GM18858 (cell line): ENCODE results near the gene LZTR1.

ENCODE experiments used
- ATAC-seq: cut with Tn5 transposase; IDR thresholded peaks from one replicate; pipeline ENCODE4 v1.9.1; 2021; ENCODE audit not compliant: unreplicated experiment

Gene LZTR1

DNA sequence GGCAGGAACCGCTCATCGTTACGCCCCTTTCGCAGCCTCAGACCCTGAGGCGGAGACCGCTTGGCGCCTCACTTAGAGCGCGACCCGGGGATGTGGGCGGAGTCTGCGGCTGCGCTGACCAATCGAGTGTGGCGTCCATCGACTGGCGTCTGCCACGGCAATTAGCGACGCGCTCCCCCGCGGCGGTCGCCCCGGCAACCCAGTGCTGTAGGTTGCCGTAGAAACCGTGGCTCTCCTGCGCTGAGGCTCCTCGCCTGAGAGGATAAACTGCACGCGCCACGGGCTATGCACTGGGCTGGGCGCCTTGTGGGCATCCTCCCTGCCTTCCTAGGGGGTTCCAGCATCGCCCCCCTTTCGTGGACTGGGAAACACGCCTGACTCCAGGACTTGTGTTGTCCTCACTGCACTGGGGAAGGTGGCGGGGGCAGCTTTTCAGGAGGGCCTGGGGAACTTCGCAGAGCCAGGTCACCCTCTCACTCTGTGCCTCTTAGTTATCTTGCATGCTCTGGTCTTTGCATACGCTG lies 32.2 kb downstream of the LZTR1 start:
- ATAC-seq = peak; percentile 83

GRCh38 chr22:21014726-21015465 lies 32.8 kb downstream of the LZTR1 start, which contains the start of gene P2RX6:
Gene P2RX6 (plus strand): TSS chr22:21015165. CDS start chr22:21015175, 10 bp downstream.
- no peak for ATAC-seq

DNA sequence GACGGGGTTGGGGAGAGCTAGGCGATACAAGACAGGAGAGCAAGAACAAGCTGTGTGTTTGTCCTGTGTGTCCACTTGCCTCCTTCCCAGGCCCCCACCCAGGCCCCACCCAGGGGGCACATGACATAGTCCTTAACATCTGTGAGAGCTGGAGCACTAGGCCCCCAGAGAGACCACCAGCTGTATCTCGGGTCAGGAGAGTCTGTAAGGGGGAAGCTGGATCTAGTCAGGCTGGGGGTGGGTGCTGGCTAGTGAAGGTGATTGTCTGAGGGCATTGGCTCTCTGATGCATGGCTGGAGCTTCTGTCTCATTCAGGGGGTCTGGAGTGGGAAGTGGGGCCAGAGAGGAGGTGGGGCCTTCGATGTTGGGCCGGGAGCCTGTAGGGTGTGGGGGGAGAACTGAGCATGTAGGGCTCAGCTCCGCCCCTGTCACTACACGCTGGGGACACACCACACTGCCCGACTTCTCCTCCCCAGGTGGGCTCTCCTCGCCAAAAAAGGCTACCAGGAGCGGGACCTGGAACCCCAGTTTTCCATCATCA lies 33.4 kb downstream of the LZTR1 start:
- ATAC-seq = no peak

GRCh38 chr22:21016644-21017420 lies 34.7 kb downstream of the LZTR1 start:
- no peak for ATAC-seq

GRCh38 chr22:21018314-21018713 lies 36.2 kb downstream of the LZTR1 start:
- ATAC-seq = no peak

- no peak for ATAC-seq
These were observed 38.8 kb downstream of the LZTR1 start for GRCh38 chr22:21020802-21021429.

DNA sequence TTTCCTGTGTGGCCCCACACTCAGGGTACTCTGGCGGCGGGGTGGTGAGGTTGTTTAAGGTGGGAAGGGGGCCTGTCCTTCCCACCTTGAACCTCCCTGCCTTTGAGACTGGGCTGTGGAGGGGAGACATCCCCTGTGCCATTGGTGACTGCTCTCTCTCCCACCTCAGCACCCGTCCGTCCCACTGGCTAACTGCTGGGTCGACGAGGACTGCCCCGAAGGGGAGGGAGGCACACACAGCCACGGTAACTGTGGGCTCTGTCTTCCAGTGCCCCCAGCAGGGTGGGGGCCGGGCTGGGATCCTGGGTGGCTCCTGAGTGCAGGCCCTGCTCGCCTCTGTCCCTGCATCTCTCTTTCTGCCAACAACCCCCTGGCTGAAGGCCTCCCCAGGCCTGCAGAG lies 40.4 kb downstream of the LZTR1 start:
- no peak for ATAC-seq

GRCh38 chr22:21022955-21023614 lies 41.0 kb downstream of the LZTR1 start:
- no peak for ATAC-seq

- ATAC-seq = no peak
These were observed 43.2 kb downstream of the LZTR1 start for GRCh38 chr22:21025266-21025665.

DNA sequence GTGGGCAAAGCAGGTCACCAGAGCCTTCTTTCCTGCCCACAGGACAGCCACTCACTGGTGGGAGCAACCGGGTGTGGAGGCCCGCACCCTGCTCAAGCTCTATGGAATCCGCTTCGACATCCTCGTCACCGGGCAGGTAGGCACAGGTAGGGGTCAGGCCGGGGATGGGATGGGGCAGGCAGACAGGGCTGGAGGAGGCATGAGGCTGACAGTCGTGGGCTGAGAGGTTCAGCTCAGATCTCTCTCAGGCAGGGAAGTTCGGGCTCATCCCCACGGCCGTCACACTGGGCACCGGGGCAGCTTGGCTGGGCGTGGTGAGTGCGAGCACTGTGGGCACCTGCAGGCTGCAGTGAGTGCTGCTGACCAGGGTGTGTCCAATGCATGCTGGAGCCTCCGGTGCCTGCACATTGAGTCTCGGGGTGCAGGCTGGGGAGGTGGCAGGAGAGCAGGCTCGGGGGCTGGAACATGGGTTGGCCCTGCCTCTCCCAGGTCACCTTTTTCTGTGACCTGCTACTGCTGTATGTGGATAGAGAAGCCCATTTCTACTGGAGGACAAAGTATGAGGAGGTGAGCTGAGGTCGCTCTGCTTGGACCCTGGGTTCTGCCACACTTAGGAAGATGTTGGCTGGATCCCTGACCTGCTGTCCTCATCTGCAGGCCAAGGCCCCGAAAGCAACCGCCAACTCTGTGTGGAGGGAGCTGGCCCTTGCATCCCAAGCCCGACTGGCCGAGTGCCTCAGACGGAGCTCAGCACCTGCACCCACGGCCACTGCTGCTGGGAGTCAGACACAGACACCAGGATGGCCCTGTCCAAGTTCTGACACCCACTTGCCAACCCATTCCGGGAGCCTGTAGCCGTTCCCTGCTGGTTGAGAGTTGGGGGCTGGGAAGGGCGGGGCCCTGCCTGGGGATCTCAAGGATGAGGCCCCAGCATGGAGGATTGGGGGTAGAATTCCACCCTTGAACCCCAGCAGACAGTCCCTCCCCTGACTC lies 44.0 kb downstream of the LZTR1 start:
- ATAC-seq = no peak

GRCh38 chr22:21026783-21027692 lies 44.9 kb downstream of the LZTR1 start:
- ATAC-seq = no peak

- ATAC-seq = no peak
These were observed 46.5 kb downstream of the LZTR1 start for GRCh38 chr22:21028277-21029251.

DNA sequence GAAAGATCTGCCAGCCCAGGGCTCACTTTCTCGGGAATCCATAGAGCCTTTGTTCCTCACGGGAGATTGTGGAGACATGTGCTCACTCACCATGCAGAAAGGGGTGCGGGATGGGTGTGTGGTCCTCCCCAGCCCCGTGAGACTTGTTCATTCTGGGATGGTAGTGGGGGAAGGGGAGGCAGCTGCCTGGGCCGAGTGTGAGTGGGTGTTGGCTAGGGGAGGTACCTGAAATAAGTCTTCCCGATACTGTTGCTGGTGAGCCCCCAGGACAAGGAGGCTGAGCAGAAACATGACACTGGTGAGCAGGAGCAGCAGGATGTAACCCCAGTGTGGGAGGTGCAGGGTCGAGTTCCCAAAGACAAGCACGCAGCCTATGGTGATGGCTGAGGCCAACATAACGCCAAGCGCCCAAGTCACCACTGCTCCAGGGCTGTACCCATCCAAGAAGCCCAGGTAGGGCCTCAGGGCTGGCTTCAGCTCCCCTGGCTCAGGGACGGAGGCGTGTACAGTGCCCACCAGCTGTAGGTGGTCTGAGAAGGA lies 47.5 kb downstream of the LZTR1 start:
- ATAC-seq = no peak

- no peak for ATAC-seq
These were observed 47.9 kb downstream of the LZTR1 start for GRCh38 chr22:21030032-21030431.

DNA sequence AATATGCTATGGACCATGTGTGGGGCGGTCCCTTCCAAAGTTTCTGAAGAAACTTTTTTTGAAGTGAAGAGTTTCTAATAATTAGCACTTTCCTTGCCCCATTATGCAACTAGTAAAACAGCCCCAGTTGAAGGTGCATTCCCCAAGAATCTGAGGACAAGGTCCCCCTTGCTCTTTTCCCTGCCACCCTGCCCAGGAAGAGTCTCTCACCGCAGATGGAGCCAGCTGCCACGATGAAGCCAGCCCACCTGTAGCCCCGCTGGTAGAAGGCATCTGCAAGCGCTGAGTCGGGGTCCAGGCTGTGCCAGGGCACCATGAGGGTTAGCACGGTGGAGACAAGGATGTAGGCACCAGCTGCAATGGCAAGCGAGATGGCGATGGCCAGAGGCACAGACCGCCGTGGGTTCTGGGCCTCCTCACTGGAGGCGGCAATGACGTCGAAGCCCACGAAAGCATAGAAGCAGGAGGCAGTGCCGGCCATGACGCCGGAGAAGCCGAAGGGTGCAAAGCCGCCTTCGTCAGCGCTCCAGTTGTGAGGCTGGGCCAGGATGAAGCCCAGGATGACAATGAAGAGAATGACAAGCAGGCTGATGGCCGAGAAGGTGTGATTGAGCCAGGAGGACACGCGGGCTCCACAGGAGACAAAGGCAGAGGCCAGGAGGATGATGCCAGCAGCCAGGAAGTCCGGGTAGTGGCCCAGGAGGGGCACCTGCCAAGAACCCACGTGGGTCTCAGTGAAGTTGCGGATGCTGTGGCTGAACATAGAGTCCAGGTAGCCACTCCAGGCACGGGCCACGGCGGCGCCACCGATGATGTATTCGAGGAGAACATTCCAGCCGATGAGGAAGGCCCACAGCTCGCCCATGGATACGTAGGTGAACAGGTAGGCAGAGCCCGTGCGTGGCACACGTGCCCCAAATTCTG lies 48.8 kb downstream of the LZTR1 start:
- no peak for ATAC-seq

DNA sequence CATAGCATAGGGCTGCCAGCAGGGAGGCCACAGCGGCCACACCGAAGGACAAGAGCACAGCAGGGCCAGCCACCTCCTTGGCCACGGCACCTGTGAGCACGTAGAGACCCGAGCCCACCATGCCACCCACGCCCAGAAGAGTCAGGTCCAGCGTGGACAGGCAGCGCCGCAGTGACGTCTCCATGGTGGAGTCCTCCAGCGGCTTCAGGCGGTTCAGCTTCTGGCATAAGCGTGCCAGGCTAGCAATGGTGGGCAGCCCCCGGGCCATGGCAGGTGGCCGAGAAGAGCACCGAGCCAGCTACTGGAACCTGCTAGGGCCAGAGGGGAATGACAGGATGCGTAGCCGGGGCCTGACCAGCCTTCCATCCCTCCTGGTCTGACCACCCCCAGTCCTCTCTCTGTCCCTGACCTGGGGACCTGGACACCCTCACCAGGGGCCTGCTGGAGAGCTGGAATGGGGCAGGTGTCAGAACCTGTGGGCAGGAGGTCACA lies 49.5 kb downstream of the LZTR1 start:
- no peak for ATAC-seq
